ENCODE measurements around the gene NTN1. TPM values are rescaled to one million over a fixed set of nuclear protein-coding genes. Genes with fewer than 3 reads are reported as not detected.

NTN1 gene
- total RNA-seq, 1 experiment from 2014 or later, result 4.2 TPM

GRCh38 chr17:9211133-9211765 lies 189.9 kb downstream of the NTN1 start:
- ChIA-PET RAD21 (ENCODE audit: low non-redundant PET in 1 of 2, low total read pairs in 2 of 2, uncharacterized antibody in 2 of 2, unreplicated experiment in 2 of 2) (no interaction called here), CTCF (no interaction called here), POLR2A (interaction anchor here (0.8 kb wide), 1 partner anchor 12 kb away, joined by 3 read pairs; no protein-coding TSS in a partner anchor)
- no peaks in the 10 kb centered on the region for H3K36me3 ChIP-seq (ENCODE audit: control insufficient read depth in 1 of 2, insufficient read depth in 2 of 2, low read length in 2 of 2)
- H3K4me3 ChIP-seq (replicated peaks in 1 of 2; ENCODE audit: low read depth in 1 of 2, low read length in 2 of 2), result no peak overlapping the region
- DNase-seq (ENCODE audit: low read depth, low spot score) (no peak), ATAC-seq (no peak)
- H3K9ac ChIP-seq (ENCODE audit: low read length), result no peak overlapping the region
- H4K20me1 ChIP-seq (ENCODE audit: insufficient read depth), result no peaks in the 10 kb centered on the region
- no peaks in the 10 kb centered on the region for H3K9me2 ChIP-seq (ENCODE audit: insufficient read depth)
- H2AFZ ChIP-seq (ENCODE audit: low read depth, low read length, poor library complexity, severe bottlenecking), result no peak overlapping the region
- H3K4me2 ChIP-seq (ENCODE audit: low read length), result no peak overlapping the region
- no peaks in the 10 kb centered on the region for H3K79me2 ChIP-seq (ENCODE audit: insufficient read depth, low read length)
- no peaks in the 10 kb centered on the region for H3K4me1 ChIP-seq (ENCODE audit: control insufficient read depth in 1 of 2, insufficient read depth in 2 of 2, low read length in 2 of 2)
- H3K9me3 ChIP-seq (ENCODE audit: control insufficient read depth in 1 of 2, insufficient read depth in 1 of 2, low read depth in 1 of 2, low read length in 2 of 2), result peaks cover 0 to 13% of the 10 kb centered on the region in 2 experiments; a peak in 3 of 4 replicates
- no peak overlapping the region for H3K27ac ChIP-seq (ENCODE audit: low read depth, low read length)
- intact Hi-C loops (cut with micrococcal nuclease), result no loop called here
- H3K27me3 ChIP-seq (ENCODE audit: insufficient read depth, low read length), result no peaks in the 10 kb centered on the region
- no TSS peak for BruUV-seq (replicated peaks)
- TF ChIP-seq ATF3 (IDR thresholded peaks at IDR 0.05), result no peak
- no peak for TF ChIP-seq RAD21 (IDR thresholded peaks at IDR 0.05; ENCODE audit: low read depth)
- no peak for TF ChIP-seq MAX (IDR thresholded peaks at IDR 0.05)
- TF ChIP-seq REST (IDR thresholded peaks at IDR 0.05; ENCODE audit: low read depth), result no peak
- TF ChIP-seq TCF7L2 (IDR thresholded peaks at IDR 0.05; ENCODE audit: borderline replicate concordance, extremely low read depth, insufficient read depth, insufficient read length), result no peak
- no peak for TF ChIP-seq EGR1 (IDR thresholded peaks at IDR 0.05; ENCODE audit: low read depth)
- no peak for TF ChIP-seq SRF (IDR thresholded peaks at IDR 0.05; ENCODE audit: low read depth)
- no peak for TF ChIP-seq FOSL1 (IDR thresholded peaks at IDR 0.05; ENCODE audit: low read depth)
- TF ChIP-seq SIN3A (IDR thresholded peaks at IDR 0.05; ENCODE audit: low read depth), result no peak
- TF ChIP-seq EZH2phosphoT487 (IDR thresholded peaks at IDR 0.05; ENCODE audit: borderline replicate concordance), result no peak
- no peak for TF ChIP-seq ZFX (IDR thresholded peaks at IDR 0.05)
- no peak for TF ChIP-seq CBX3 (IDR thresholded peaks at IDR 0.05; ENCODE audit: low read depth)
- no peak for TF ChIP-seq ELF1 (IDR thresholded peaks at IDR 0.05; ENCODE audit: borderline replicate concordance, low read depth)
- no peak for TF ChIP-seq YY1 (IDR thresholded peaks at IDR 0.05; ENCODE audit: extremely low read depth, insufficient replicate concordance, low read depth, low read length)
- TF ChIP-seq CTCF (IDR thresholded peaks at IDR 0.05 in 2 of 3, conservative IDR thresholded peaks at IDR 0.05 in 1 of 3; ENCODE audit: borderline replicate concordance in 1 of 3, insufficient read depth in 1 of 3, low read depth in 2 of 3, low read length in 2 of 3), result no peak
- TF ChIP-seq JUND (IDR thresholded peaks at IDR 0.05), result no peak
- TF ChIP-seq EZH2 (IDR thresholded peaks at IDR 0.05), result no peak
- TF ChIP-seq ZBTB33 (IDR thresholded peaks at IDR 0.05; ENCODE audit: extremely low read depth, insufficient replicate concordance, low read length), result no peak
- no peak for TF ChIP-seq SP1 (IDR thresholded peaks at IDR 0.05; ENCODE audit: low read depth)
- no peak for TF ChIP-seq POLR2A (IDR thresholded peaks at IDR 0.05; ENCODE audit: borderline replicate concordance, extremely low read depth, insufficient read depth, insufficient read length)

Data from HCT116 (cell line).